GM12864 (cell line): ENCODE measurements around the gene PRR19.

Experiments used
- DNase-seq: peaks from one replicate; pipeline ENCODE4 v3.0.0-alpha.2; 2011; ENCODE audit warnings: low read depth
- H3K4me3 ChIP-seq: 2 replicates; pipeline ENCODE4 v1.5.1; 2011; ENCODE audit warnings: mild to moderate bottlenecking, low read depth, low read length, control low read depth
- CTCF ChIP-seq: IDR thresholded peaks from 2 replicates; pipeline ENCODE4 v1.5.1; 2011; ENCODE audit warnings: low read depth, mild to moderate bottlenecking, moderate library complexity, low read length, control low read depth, inconsistent platforms; ENCODE audit errors: missing control alignments

The PRR19 gene

DNA sequence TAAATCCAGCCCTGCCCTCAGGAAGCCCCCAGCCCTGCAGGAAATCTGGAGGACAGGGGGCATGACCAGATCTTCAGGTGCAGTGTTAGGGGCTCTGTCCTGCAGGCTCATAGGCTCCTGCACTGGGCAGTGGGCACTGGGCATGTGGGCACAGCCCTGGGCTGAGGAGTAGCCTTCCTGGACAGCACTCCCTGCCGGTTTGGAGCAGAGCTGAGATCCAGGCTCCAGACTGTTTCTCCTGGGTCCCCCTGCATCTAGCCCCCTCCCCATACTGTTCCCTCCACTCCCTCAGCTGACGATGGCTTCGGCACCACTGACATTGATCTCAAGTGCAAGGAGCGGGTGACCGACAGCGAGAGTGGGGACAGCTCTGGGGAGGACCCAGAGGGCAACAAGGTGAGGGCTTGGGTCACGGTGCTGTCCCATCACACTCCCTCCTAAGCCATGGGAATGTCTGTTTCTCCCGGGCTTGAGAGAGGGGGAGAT lies 12.3 kb upstream of the PRR19 start:
- DNase-seq = no peak
- H3K4me3 ChIP-seq = no peak overlapping the region
- no peak for TF ChIP-seq CTCF

GRCh38 chr19:42290136-42290522 lies 11.8 kb upstream of the PRR19 start:
- no peak overlapping the region for H3K4me3 ChIP-seq
- DNase-seq = no peak
- no peak for TF ChIP-seq CTCF

- TF ChIP-seq CTCF = peak; percentile 67
- DNase-seq = no peak
- no peak overlapping the region for H3K4me3 ChIP-seq
Measured at GRCh38 chr19:42290523-42291434, 11.2 kb upstream of the PRR19 start.

GRCh38 chr19:42291435-42291810 lies 10.5 kb upstream of the PRR19 start:
- TF ChIP-seq CTCF = no peak
- DNase-seq = no peak
- no peak overlapping the region for H3K4me3 ChIP-seq

- TF ChIP-seq CTCF = no peak
- H3K4me3 ChIP-seq = no peak overlapping the region
- DNase-seq = no peak
Measured at GRCh38 chr19:42292042-42292960, 9.6 kb upstream of the PRR19 start.

DNA sequence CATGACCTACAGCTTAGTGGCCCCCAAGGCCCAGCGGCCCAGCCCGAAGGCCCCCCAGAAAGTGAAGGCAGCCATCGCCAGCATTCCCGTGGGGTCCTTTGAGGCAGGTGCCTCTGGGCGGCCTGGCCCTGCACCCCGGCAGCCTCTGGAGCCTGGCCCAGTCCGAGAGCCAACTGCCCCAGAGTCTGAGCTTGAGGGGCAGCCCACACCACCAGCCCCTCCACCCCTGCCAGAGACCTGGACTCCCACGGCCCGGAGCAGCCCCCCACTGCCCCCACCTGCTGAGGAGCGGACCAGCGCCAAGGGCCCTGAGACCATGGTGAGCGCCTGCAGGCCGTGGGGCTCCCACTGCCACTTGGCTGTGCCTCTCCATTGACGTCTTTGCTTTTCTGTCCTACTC lies 9.0 kb upstream of the PRR19 start:
- no peak for DNase-seq
- no peak for TF ChIP-seq CTCF
- H3K4me3 ChIP-seq = no peak overlapping the region
